ENCODE measurements around the gene AAMDC. TPM values are rescaled to one million over a fixed set of nuclear protein-coding genes. Genes with fewer than 3 reads are reported as not detected.
A peak's percentile ranks its signal among the peaks of the same experiment; 100 is the strongest.

AAMDC gene
- total and polyA plus RNA-seq, 10 of the 15 experiments (the other 5 are each of a cell fraction or from before 2014, with no cell fraction given), result 3.7 to 38.3 (median 11.2) TPM

DNA sequence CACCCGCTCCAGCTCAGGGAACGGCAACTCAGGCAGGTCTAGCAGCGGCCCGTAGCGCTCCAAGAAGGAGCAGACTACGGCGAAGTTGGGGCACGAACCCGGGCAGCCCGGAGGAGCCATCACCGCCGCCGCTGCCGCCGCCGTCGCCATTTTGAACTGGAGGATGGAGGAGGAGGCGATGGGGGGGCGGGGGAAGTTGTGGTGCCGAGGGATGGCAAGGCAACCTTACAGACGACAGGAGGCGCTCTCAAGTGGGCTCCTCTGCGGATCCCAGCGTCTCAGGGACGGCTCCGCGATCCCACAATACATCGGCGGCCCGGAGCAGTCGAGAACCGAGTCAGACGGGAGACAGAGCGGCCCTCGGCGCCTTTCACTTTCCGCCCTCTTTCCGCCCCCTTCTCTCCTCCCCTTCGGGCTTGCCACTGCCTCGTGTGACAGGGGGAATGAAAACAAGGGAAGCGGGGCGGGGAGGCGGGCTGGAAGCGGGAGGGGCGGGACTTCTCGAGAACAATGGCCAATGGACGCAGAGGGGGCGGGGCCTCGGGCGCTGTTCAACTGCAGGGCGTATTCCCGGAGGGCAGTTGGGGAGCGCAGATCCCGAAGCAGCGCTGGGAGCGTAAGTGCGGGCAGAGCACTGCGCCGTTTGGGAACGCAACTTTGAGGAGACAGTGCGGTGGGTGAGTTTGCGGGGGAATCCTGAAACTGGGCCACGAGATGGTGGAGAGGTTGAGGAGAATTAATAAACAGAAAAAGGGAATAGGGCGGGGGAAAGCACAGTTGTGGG, at the start of gene AAMDC, which contains the start of gene RSF1 (continued):
- TF ChIP-seq BCL11A (IDR thresholded peaks at IDR 0.05; ENCODE audit: low read depth, low read length) (no peak), MEF2A (IDR thresholded peaks at IDR 0.05; ENCODE audit: insufficient read depth, low read depth, low read length) (0 out of 2 replicates have a peak, but pooled peaks have one; percentile 12), NFYB (IDR thresholded peaks at IDR 0.05; ENCODE audit: insufficient read depth, low read depth, low read length) (peak; percentile 80), IKZF1 (conservative IDR thresholded peaks at IDR 0.05) (peak; percentile 84), EZH2 (IDR thresholded peaks at IDR 0.05; ENCODE audit: borderline replicate concordance, control insufficient read depth, low read depth, low read length) (no peak), ZNF207 (IDR thresholded peaks at IDR 0.05; ENCODE audit: borderline replicate concordance) (0 out of 2 replicates have a peak, but pooled peaks have one; percentile 75), PAX8 (IDR thresholded peaks at IDR 0.05) (no peak), MTA2 (IDR thresholded peaks at IDR 0.05; ENCODE audit: low read depth) (peak; percentile 36; the same call in 1 of the 2 replicates), RELA (IDR thresholded peaks at IDR 0.05; ENCODE audit: borderline replicate concordance, partially characterized antibody) (no peak), HCFC1 (IDR thresholded peaks at IDR 0.05; ENCODE audit: low read length) (peak; percentile 68), POLR2A (IDR thresholded peaks at IDR 0.05; ENCODE audit: low read depth, low read length) (peak; percentile 82), ATF7 (IDR thresholded peaks at IDR 0.05; ENCODE audit: low read depth) (no peak), MYC (IDR thresholded peaks at IDR 0.05; ENCODE audit: insufficient read depth, insufficient read length, insufficient replicate concordance, low read length, severe bottlenecking) (no peak), STAT1 (conservative IDR thresholded peaks at IDR 0.05) (no peak), RUNX3 (IDR thresholded peaks at IDR 0.05; ENCODE audit: low read length) (peak; percentile 63), KDM1A (IDR thresholded peaks at IDR 0.05; ENCODE audit: borderline replicate concordance) (no peak), ZNF24 (IDR thresholded peaks at IDR 0.05) (no peak; the same call in 1 of the 2 replicates), PKNOX1 (IDR thresholded peaks at IDR 0.05) (peak; percentile 68; the same call in 1 of the 2 replicates), ESRRA (IDR thresholded peaks at IDR 0.05; ENCODE audit: low read length) (no peak; the same call in 1 of the 2 replicates), IKZF2 (IDR thresholded peaks at IDR 0.05) (peak; percentile 75 to 78), CUX1 (IDR thresholded peaks at IDR 0.05; ENCODE audit: insufficient replicate concordance, low read depth, low read length) (peak; percentile 75), POLR2AphosphoS2 (IDR thresholded peaks at IDR 0.05; ENCODE audit: low read depth, low read length) (no peak; the same call in 1 of the 2 replicates), MXI1 (IDR thresholded peaks at IDR 0.05; ENCODE audit: low read depth, low read length) (peak; percentile 90)
- TF ChIP-seq, protein P1, sequence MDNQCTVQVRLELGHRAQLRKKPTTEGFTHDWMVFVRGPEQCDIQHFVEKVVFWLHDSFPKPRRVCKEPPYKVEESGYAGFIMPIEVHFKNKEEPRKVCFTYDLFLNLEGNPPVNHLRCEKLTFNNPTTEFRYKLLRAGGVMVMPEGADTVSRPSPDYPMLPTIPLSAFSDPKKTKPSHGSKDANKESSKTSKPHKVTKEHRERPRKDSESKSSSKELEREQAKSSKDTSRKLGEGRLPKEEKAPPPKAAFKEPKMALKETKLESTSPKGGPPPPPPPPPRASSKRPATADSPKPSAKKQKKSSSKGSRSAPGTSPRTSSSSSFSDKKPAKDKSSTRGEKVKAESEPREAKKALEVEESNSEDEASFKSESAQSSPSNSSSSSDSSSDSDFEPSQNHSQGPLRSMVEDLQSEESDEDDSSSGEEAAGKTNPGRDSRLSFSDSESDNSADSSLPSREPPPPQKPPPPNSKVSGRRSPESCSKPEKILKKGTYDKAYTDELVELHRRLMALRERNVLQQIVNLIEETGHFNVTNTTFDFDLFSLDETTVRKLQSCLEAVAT (IDR thresholded peaks at IDR 0.05), result peak; percentile 100
